ENCODE results near the gene CAMK2B. TPM values are rescaled to one million over a fixed set of nuclear protein-coding genes. Genes with fewer than 3 reads are reported as not detected.

The CAMK2B gene
- total and polyA plus RNA-seq, 12 donors, result 30.8 to 152 (median 113) TPM

GRCh38 chr7:44221231-44221791 is 104.1 kb downstream of the CAMK2B start:
- Histone ChIP-seq H3K4me1 (no peaks in the 10 kb centered on the region), H3K9me3 (no peaks in the 10 kb centered on the region), H3K27me3 (peaks cover 0 to 14% (median 10%) of the 10 kb centered on the region in 7 donors), H3K4me3 (no peak overlapping the region), H3K36me3 (peaks cover 0 to 9% (median 0%) of the 10 kb centered on the region in 9 donors), H3K27ac (no peak overlapping the region)
- ATAC-seq (no peak), DNase-seq (peak in 1 of 2 donors; percentile 8)
- intact Hi-C loops (cut with DNase I), result no loop called here
- 54 to 63% methylated on average over 30 of the region's 30 CpGs for WGBS, 2 donors
- no peak for TF ChIP-seq CTCF (IDR thresholded peaks at IDR 0.05)

- no peaks in the 10 kb centered on the region for H3K4me1 ChIP-seq
- WGBS, 2 donors, result 90 to 91% methylated on average over 24 of the region's 24 CpGs
- H3K27me3 ChIP-seq, result peaks cover 0 to 7% (median 3%) of the 10 kb centered on the region in 7 donors
- no peak overlapping the region for H3K27ac ChIP-seq
- ATAC-seq (no peak), DNase-seq (peak in 1 of 2 donors; percentile 6)
- intact Hi-C loops (cut with DNase I), result no loop called here
- TF ChIP-seq CTCF (IDR thresholded peaks at IDR 0.05), result no peak
- no peak overlapping the region for H3K4me3 ChIP-seq
- peaks cover 0 to 9% (median 0%) of the 10 kb centered on the region in 9 donors for H3K36me3 ChIP-seq
- no peaks in the 10 kb centered on the region for H3K9me3 ChIP-seq
Observed at GRCh38 chr7:44220358-44221112, 104.9 kb downstream of the CAMK2B start.

DNA sequence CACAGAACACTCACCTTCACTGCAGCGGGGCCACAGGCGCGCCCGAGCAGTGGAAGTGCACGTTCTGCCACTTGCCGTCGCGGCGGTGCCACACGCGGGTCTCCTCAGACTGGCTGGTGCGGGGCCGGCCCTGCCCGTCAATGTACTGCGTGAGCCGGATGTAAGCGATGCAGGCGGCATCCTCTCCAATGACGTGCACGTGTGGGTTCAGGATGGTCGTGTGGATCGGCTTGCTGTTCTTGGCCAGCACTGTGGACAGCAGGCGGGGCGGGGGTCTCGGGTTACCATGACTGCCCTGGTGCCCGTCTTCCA is 105.4 kb downstream of the CAMK2B start:
- Histone ChIP-seq H3K9me3 (no peaks in the 10 kb centered on the region), H3K36me3 (peaks cover 0 to 9% (median 0%) of the 10 kb centered on the region in 9 donors), H3K4me3 (no peak overlapping the region), H3K27me3 (peaks cover 0 to 2% (median 0%) of the 10 kb centered on the region in 7 donors), H3K27ac (no peak overlapping the region), H3K4me1 (no peaks in the 10 kb centered on the region)
- DNase-seq, result peak in 1 of 2 donors; percentile 13
- TF ChIP-seq CTCF (IDR thresholded peaks at IDR 0.05), result no peak
- intact Hi-C loops (cut with DNase I), result no loop called here
- ATAC-seq, result no peak
- WGBS, 2 donors, result 90 to 93% methylated on average over 26 of the region's 26 CpGs

DNA sequence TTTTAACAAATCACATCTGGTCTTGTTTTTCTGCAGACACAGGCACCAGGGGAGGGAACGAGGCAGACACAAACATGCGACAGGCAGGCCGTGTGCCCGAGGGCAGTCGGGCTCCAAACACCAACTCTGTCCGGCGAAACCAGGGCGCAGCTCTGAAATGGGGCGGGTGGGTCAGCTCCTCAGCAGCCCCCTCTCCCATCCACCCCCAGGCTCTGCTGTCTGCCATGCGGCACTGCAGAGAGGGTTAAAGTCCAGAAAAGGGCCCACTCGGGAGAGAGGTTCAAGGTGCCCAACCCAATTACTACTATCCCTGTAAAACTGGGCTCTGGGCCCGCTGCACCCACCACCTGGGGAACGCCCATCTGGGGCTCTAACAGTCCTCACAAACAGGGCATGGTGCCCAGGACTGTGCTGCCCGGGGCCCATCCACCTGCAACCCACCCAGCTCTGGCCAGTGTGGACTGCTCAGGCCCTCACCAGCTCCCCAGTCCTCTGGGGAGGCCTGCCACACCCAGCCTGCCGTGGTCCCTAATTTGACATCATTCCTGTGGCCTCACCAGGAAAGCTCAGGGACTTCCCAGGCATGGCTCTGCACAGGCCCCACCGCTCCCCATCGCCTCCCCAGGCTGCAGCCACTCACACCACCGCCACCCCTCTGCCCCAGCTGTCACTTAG is 105.9 kb downstream of the CAMK2B start:
- ATAC-seq (no peak), DNase-seq (peak in 1 of 2 donors; percentile 9)
- Histone ChIP-seq H3K36me3 (peaks cover 0 to 9% (median 0%) of the 10 kb centered on the region in 9 donors), H3K27me3 (no peaks in the 10 kb centered on the region), H3K4me3 (no peak overlapping the region), H3K9me3 (no peaks in the 10 kb centered on the region), H3K4me1 (peaks cover 0 to 2% (median 0%) of the 10 kb centered on the region in 9 donors), H3K27ac (no peak overlapping the region)
- intact Hi-C loops (cut with DNase I), result no loop called here
- no peak for TF ChIP-seq CTCF (IDR thresholded peaks at IDR 0.05)
- WGBS, 2 donors, result 95 to 97% methylated on average over 18 of the region's 18 CpGs

Measured in heart right ventricle (tissue), 16 donors.